Uterus (tissue), 2 donors: ENCODE results near the gene CC2D2A.

Experiments used
- POLR2A ChIP-seq, 2 donors: fragments of 450-650 bp; IDR thresholded peaks; one replicate each; pipeline ENCODE4 v1.6.1; 2016; ENCODE audit warnings: antibody characterized with exemption in 2 of 2, mild to moderate bottlenecking in 1 of 2, moderate library complexity in 1 of 2
- TF ChIP-seq, protein P1 (sequence below), 4 experiments: fragments of 200-600 bp in 2 of 4; fragments of 450-650 bp in 2 of 4; sonication (generic) in 2 of 4; IDR thresholded peaks; one replicate each; pipeline ENCODE4 v1.5.1; 2016 to 2019; ENCODE audit warnings: antibody characterized with exemption in 4 of 4, mild to moderate bottlenecking in 2 of 4, moderate library complexity in 1 of 4

DNA sequence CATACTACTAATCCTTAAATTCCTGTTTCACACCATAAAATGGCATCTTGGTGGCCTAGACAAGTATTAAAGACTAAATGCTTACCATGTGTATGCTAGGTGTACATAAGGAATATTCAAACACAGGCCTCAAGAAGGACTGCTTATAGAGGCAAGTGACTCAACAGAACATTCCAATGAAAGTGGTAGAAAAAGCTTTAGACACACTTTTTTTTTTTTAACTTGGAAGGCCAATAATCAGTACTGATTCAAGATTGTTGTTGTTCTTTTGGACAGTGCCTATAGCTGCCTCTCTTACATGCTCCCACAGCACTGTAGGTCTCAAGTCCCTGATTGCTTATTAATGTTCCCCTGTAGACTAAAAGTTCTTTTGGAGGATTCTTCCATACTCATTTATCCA is 107.8 kb downstream of the CC2D2A start:
- TF ChIP-seq, protein P1, sequence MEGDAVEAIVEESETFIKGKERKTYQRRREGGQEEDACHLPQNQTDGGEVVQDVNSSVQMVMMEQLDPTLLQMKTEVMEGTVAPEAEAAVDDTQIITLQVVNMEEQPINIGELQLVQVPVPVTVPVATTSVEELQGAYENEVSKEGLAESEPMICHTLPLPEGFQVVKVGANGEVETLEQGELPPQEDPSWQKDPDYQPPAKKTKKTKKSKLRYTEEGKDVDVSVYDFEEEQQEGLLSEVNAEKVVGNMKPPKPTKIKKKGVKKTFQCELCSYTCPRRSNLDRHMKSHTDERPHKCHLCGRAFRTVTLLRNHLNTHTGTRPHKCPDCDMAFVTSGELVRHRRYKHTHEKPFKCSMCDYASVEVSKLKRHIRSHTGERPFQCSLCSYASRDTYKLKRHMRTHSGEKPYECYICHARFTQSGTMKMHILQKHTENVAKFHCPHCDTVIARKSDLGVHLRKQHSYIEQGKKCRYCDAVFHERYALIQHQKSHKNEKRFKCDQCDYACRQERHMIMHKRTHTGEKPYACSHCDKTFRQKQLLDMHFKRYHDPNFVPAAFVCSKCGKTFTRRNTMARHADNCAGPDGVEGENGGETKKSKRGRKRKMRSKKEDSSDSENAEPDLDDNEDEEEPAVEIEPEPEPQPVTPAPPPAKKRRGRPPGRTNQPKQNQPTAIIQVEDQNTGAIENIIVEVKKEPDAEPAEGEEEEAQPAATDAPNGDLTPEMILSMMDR (IDR thresholded peaks at IDR 0.05) = no peak
- no peak for TF ChIP-seq POLR2A (IDR thresholded peaks at IDR 0.05)
